Activated CD8-positive, alpha-beta memory T cell treated with anti-CD3 and anti-CD28 coated beads, Interleukin-2, amount 10 ng/mL, durations not matched to agents 7 days and 5 days (primary cell): ENCODE data around the gene PAQR9. TPM values are rescaled to one million over a fixed set of nuclear protein-coding genes. Genes with fewer than 3 reads are reported as not detected.
"Not testable (repeated sequence)": the region's sequence is repeated elsewhere in the genome, so short reads cannot be mapped to it uniquely, and the experiment has no call there.

Experiments used
- ATAC-seq: fragments of 150-1000 bp; cut with Tn5 transposase; one replicate; pipeline ENCODE4 v1.10.0; 2021; ENCODE audit warnings: moderate library complexity
- CTCF ChIA-PET: fragments of 350-600 bp; sonication (Branson Sonifier 250); formaldehyde crosslinking; loops from one replicate; lab custom pipeline; 2021; ENCODE audit warnings: antibody characterized with exemption; lab: Charles Lee
- DNase-seq: peaks from one replicate; pipeline ENCODE4 v3.0.0-alpha.2; 2020
- H3K27ac Mint-ChIP-seq: one replicate; pipeline ENCODE4 v1.8.0; 2021; ENCODE audit warnings: mild to moderate bottlenecking, mixed read lengths
- H3K27me3 Mint-ChIP-seq: one replicate; pipeline ENCODE4 v1.8.0; 2021; ENCODE audit warnings: mixed read lengths
- H3K36me3 Mint-ChIP-seq: one replicate; pipeline ENCODE4 v1.8.0; 2021; ENCODE audit warnings: mild to moderate bottlenecking, mixed read lengths
- H3K4me1 Mint-ChIP-seq: one replicate; pipeline ENCODE4 v1.8.0; 2021; ENCODE audit warnings: mixed read lengths
- H3K4me3 Mint-ChIP-seq: one replicate; pipeline ENCODE4 v1.8.0; 2021; ENCODE audit warnings: mild to moderate bottlenecking, moderate library complexity, mixed read lengths
- H3K9me3 Mint-ChIP-seq: one replicate; pipeline ENCODE4 v1.8.0; 2022; ENCODE audit warnings: low read depth, mixed read lengths
- total RNA-seq, 2 experiments: library from RNA; stranded (reverse); gene quantifications; one replicate each; pipeline ENCODE4 v1.2.3, GENCODE V29; 2021

PAQR9 gene
- total RNA-seq, 2 experiments from 2014 or later, result not detected

DNA sequence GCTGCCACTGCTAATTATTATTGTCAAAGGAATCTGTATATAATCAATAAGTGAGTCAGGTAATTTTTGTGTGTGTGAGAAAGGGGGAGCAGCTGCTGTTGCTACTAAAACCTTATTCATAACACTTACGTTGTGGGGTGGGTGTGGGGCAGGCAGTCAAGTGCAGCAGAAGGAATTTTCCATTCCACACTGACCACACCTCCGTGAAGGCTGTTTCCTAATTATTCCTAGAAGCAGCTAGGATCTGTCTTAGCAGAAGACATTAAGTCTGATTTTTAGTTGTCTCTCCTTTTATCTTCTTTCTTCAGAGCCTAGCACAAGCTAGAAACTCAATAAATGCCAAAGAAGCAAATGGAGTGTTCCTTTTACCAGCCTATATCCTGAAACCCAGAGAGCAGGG is 33.9 kb upstream of the PAQR9 start:
- H3K4me3 Mint-ChIP-seq, result no peak overlapping the region

GRCh38 chr3:142993958-142994442 is 30.5 kb upstream of the PAQR9 start:
- DNase-seq (peak; percentile 74), ATAC-seq (peak; percentile 69)
- H3K27me3 Mint-ChIP-seq, result peaks cover 34% of the 10 kb centered on the region
- no peaks in the 10 kb centered on the region for H3K9me3 Mint-ChIP-seq
- no peak overlapping the region for H3K27ac Mint-ChIP-seq
- no peak overlapping the region for H3K4me3 Mint-ChIP-seq
- no peaks in the 10 kb centered on the region for H3K36me3 Mint-ChIP-seq
- CTCF ChIA-PET, result interaction anchor here (0.7 to 4.1 kb wide), 8 partner anchors 9 to 401 kb away, joined by 3 to 26 read pairs (median 3); no protein-coding TSS in a partner anchor
- peaks cover 4% of the 10 kb centered on the region for H3K4me1 Mint-ChIP-seq

More for the DNA sequence above, 33.9 kb upstream of the PAQR9 start:
- CTCF ChIA-PET, result interaction anchor here (1.2 to 1.8 kb wide), 4 partner anchors 13 to 414 kb away, joined by 3 to 9 read pairs (median 4); no protein-coding TSS in a partner anchor
- H3K4me1 Mint-ChIP-seq, result peaks cover 18% of the 10 kb centered on the region
- H3K27me3 Mint-ChIP-seq, result peaks cover 32% of the 10 kb centered on the region
- H3K9me3 Mint-ChIP-seq, result no peaks in the 10 kb centered on the region
- ATAC-seq (no peak), DNase-seq (no peak)
- H3K36me3 Mint-ChIP-seq, result no peaks in the 10 kb centered on the region
- no peak overlapping the region for H3K27ac Mint-ChIP-seq

DNA sequence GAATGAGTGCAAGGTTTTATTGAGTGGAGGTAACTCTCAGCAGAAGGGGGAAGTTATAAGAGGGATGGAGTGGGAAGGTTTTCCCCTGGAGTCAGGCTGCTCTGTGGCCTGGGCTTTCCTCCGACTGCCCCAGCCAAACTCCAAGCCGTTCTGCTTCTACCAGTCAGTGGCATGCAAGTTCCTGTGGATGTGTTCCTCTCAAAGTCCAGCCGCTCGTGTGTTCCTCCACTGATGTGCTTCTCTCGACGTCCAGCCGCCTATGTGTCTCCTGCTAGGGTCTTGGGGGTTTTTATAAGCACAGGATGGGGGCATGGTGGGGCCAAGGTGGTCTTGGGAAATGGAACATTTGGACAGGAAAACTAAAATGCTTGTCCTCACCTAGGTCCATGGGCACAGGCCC is 28.8 kb upstream of the PAQR9 start:
- Mint-ChIP-seq H3K27ac (no peak overlapping the region), H3K36me3 (no peaks in the 10 kb centered on the region), H3K9me3 (no peaks in the 10 kb centered on the region), H3K27me3 (peaks cover 32% of the 10 kb centered on the region), H3K4me3 (no peak overlapping the region), H3K4me1 (peaks cover 7% of the 10 kb centered on the region)
- DNase-seq (no peak), ATAC-seq (no peak)
- CTCF ChIA-PET, result interaction anchor here (1.4 to 4.1 kb wide), 2 partner anchors 48 to 163 kb away, joined by 3 to 26 read pairs; no protein-coding TSS in a partner anchor

DNA sequence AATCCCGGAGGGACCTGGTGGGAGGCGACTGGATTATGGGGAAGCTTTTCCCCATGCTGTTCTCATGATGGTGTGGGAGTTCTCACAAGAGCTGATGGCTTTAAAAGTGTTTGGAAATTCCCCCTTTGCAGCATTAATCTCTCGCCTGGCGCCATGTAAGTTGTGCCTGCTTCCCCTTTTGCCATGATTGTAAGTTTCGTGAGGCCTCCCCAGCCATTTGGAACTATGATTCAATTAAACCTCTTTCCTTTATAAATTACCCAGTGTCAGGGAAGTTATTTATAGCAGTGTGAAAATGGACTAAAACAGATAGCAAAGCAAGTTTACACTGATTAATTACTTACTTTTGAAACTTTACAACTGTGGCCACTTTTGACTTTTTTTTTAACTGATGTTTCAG is 27.2 kb upstream of the PAQR9 start:
- ATAC-seq, result no peak
- Mint-ChIP-seq H3K27me3 (peaks cover 24% of the 10 kb centered on the region), H3K4me1 (peaks cover 7% of the 10 kb centered on the region), H3K9me3 (no peaks in the 10 kb centered on the region), H3K4me3 (no peak overlapping the region), H3K36me3 (no peaks in the 10 kb centered on the region), H3K27ac (no peak overlapping the region)
- DNase-seq, result no peak
- CTCF ChIA-PET, result interaction anchor here (1.2 to 2.4 kb wide), 4 partner anchors 12 to 162 kb away, joined by 3 to 9 read pairs (median 4); no protein-coding TSS in a partner anchor

GRCh38 chr3:142988826-142989225 is 25.4 kb upstream of the PAQR9 start:
- CTCF ChIA-PET, H3K9me3 Mint-ChIP-seq, H3K36me3 Mint-ChIP-seq, H3K4me3 Mint-ChIP-seq, DNase-seq, H3K4me1 Mint-ChIP-seq, H3K27ac Mint-ChIP-seq, ATAC-seq: not testable (repeated sequence)
- peaks cover 20% of the 10 kb centered on the region for H3K27me3 Mint-ChIP-seq

DNA sequence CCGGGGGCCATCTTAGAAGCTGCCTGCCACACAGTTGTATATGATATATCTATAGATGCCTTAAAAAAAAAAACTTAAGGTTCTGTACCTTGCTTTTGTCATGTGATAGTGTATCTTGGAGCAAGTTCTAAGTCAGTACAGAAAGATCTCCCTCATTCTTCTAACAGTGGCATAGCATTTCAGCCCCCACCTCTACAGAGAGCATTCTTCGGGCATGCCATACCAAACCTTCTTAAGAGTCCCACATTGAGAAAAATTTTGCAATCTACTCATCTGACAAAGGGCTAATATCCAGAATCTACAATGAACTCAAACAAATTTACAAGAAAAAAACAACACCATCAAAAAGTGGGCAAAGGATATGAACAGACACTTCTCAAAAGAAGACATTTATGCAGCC is 24.7 kb upstream of the PAQR9 start:
- H3K27me3 Mint-ChIP-seq, result peaks cover 21% of the 10 kb centered on the region
- not testable (repeated sequence) for H3K36me3 Mint-ChIP-seq, H3K9me3 Mint-ChIP-seq, H3K4me3 Mint-ChIP-seq, H3K4me1 Mint-ChIP-seq, ATAC-seq, H3K27ac Mint-ChIP-seq, DNase-seq
- CTCF ChIA-PET, result interaction anchor here (2.0 to 2.5 kb wide), 3 partner anchors 11 to 160 kb away, joined by 5 to 12 read pairs (median 9); no protein-coding TSS in a partner anchor

GRCh38 chr3:142987707-142988106 is 24.2 kb upstream of the PAQR9 start:
- no peak for ATAC-seq

DNA sequence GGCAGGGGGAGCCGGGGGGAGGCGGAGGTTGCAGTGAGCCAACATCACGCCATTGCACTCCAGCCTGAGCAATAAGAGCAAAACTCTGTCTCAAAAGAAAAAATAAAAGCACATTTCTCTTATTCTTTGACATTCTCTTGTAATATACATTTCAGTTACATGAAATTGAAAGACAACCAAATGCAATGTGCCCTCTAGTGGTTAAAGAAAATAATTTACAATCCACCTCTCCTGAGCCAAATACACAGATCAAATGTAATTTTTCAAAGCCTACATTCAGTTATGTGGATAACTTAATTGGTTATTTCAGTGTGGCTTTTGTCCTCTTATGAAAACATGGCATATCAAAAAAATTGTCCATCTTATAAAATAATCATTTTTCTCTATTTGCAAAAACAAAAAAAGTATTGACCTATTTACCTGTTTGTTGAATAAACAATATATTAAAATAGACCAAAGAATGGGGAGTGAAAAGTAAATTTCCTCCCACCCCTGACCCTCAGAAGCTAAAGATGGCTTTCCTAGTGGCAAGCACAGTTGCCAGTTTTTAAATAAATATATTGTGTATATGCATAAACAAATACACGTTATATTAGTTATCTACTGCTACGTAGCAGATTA is 23.7 kb upstream of the PAQR9 start:
- no peaks in the 10 kb centered on the region for H3K36me3 Mint-ChIP-seq
- H3K27ac Mint-ChIP-seq, result no peak overlapping the region
- peaks cover 3% of the 10 kb centered on the region for H3K4me1 Mint-ChIP-seq
- no peaks in the 10 kb centered on the region for H3K9me3 Mint-ChIP-seq
- ATAC-seq (peak; percentile 55), DNase-seq (no peak)
- CTCF ChIA-PET, result interaction anchor here (0.9 to 2.5 kb wide), 8 partner anchors 12 to 400 kb away, joined by 3 to 12 read pairs (median 4); no protein-coding TSS in a partner anchor
- H3K4me3 Mint-ChIP-seq, result no peak overlapping the region
- peaks cover 20% of the 10 kb centered on the region for H3K27me3 Mint-ChIP-seq

More at GRCh38 chr3:142987707-142988106, 24.2 kb upstream of the PAQR9 start:
- Mint-ChIP-seq H3K27me3 (peaks cover 20% of the 10 kb centered on the region), H3K9me3 (no peaks in the 10 kb centered on the region), H3K27ac (no peak overlapping the region), H3K4me1 (peaks cover 3% of the 10 kb centered on the region), H3K36me3 (no peaks in the 10 kb centered on the region), H3K4me3 (no peak overlapping the region)
- DNase-seq, result no peak
- CTCF ChIA-PET, result interaction anchor here (1.0 to 2.5 kb wide), 6 partner anchors 12 to 159 kb away, joined by 3 to 12 read pairs (median 7); no protein-coding TSS in a partner anchor

GRCh38 chr3:142984255-142984654 is 20.8 kb upstream of the PAQR9 start:
- peaks cover 3% of the 10 kb centered on the region for H3K4me1 Mint-ChIP-seq
- no peak for ATAC-seq
- CTCF ChIA-PET, result interaction anchor here (1.2 to 1.7 kb wide), 3 partner anchors 9 to 155 kb away, joined by 3 to 5 read pairs (median 4); no protein-coding TSS in a partner anchor
- no peak overlapping the region for H3K27ac Mint-ChIP-seq
- H3K9me3 Mint-ChIP-seq, result no peaks in the 10 kb centered on the region
- no peak for DNase-seq
- no peaks in the 10 kb centered on the region for H3K36me3 Mint-ChIP-seq
- no peak overlapping the region for H3K4me3 Mint-ChIP-seq
- peaks cover 34% of the 10 kb centered on the region for H3K27me3 Mint-ChIP-seq

GRCh38 chr3:142983318-142983717 is 19.8 kb upstream of the PAQR9 start:
- H3K4me1 Mint-ChIP-seq, result peaks cover 3% of the 10 kb centered on the region
- H3K36me3 Mint-ChIP-seq, result no peaks in the 10 kb centered on the region
- H3K27ac Mint-ChIP-seq, result no peak overlapping the region
- peaks cover 35% of the 10 kb centered on the region for H3K27me3 Mint-ChIP-seq
- H3K4me3 Mint-ChIP-seq, result no peak overlapping the region
- CTCF ChIA-PET, result interaction anchor here (1.2 to 1.7 kb wide), 2 partner anchors 14 to 52 kb away, joined by 4 to 6 read pairs; no protein-coding TSS in a partner anchor
- no peaks in the 10 kb centered on the region for H3K9me3 Mint-ChIP-seq
- ATAC-seq (no peak), DNase-seq (no peak)

DNA sequence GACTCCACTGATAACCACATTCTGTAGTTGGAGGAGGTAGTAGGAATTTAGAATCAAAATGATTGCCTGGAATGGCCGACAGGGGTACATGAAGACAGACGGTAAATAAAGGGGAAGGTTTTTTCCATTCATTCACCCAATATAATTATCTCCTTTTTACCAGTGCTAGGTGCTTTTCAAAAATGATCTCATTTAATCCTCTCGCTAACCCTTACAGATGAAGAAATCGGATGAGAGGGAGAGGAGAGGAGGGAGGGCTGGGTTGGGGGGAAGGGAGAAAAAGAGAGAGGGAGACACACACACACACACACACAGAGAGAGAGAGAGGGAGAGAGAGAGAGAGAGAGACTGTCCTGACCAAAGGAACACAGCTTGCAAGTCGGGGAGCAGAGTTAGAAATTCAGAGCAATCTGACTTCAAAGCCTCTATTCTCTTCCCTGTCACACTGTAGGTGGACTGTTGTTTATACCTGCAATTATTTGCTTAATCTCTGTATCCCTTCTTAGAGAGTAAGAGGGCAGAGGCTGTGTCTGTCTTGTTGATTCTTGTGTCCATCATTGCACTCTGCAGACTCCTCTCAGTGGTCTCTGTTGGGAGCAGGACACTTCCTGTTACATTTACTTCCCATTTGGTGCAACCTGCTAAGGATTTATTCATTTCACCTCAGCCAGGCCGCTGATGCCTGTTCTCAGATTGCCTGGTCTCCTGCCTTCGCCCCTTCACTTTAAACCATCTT is 18.7 kb upstream of the PAQR9 start:
- no peak for DNase-seq
- Mint-ChIP-seq H3K27me3 (peaks cover 35% of the 10 kb centered on the region), H3K27ac (no peak overlapping the region), H3K36me3 (no peaks in the 10 kb centered on the region), H3K4me3 (no peak overlapping the region), H3K4me1 (no peaks in the 10 kb centered on the region), H3K9me3 (no peaks in the 10 kb centered on the region)
- CTCF ChIA-PET, result interaction anchor here (1.2 to 1.7 kb wide), 2 partner anchors 15 to 51 kb away, joined by 4 to 6 read pairs; no protein-coding TSS in a partner anchor
- ATAC-seq, result no peak

- Mint-ChIP-seq H3K4me3 (no peak overlapping the region), H3K9me3 (no peaks in the 10 kb centered on the region), H3K27me3 (peaks cover 37% of the 10 kb centered on the region), H3K4me1 (no peaks in the 10 kb centered on the region), H3K27ac (no peak overlapping the region), H3K36me3 (no peaks in the 10 kb centered on the region)
- ATAC-seq (no peak), DNase-seq (no peak)
- CTCF ChIA-PET, result no interaction called here
Observed at GRCh38 chr3:142981108-142981507, 17.6 kb upstream of the PAQR9 start.

- no peak for DNase-seq
- Mint-ChIP-seq H3K4me1 (no peaks in the 10 kb centered on the region), H3K9me3 (no peaks in the 10 kb centered on the region), H3K4me3 (no peak overlapping the region), H3K27me3 (peaks cover 40% of the 10 kb centered on the region), H3K36me3 (no peaks in the 10 kb centered on the region), H3K27ac (no peak overlapping the region)
- no peak for ATAC-seq
- CTCF ChIA-PET, result interaction anchor here (0.9 kb wide), 1 partner anchor 9 kb away, joined by 3 read pairs; no protein-coding TSS in a partner anchor
Observed at GRCh38 chr3:142977399-142977728, 13.9 kb upstream of the PAQR9 start.
